Fibroblast of lung (primary cell): Measurements from ENCODE around the gene PSMB5. TPM values are rescaled to one million over a fixed set of nuclear protein-coding genes. Genes with fewer than 3 reads are reported as not detected.

Source experiments
- DNase-seq, 2 donors: peaks; one replicate each; pipeline versions ENCODE4 v3.0.0 to v3.0.0-alpha.2; 2010; ENCODE audit warnings: low read depth in 2 of 2
- H2AFZ ChIP-seq: 2 replicates; pipeline ENCODE4 v1.5.1; 2012; ENCODE audit warnings: low read length, control low read depth, inconsistent platforms
- H3K27ac ChIP-seq: 2 replicates; pipeline ENCODE4 v1.5.1; 2011; ENCODE audit warnings: low read length, control low read depth; ENCODE audit not compliant: insufficient read depth
- H3K27me3 ChIP-seq: 2 replicates; pipeline ENCODE4 v1.5.1; 2011; ENCODE audit warnings: mild to moderate bottlenecking, low read length; ENCODE audit not compliant: control insufficient read depth, insufficient read depth
- H3K36me3 ChIP-seq: 2 replicates; pipeline ENCODE4 v1.5.1; 2011; ENCODE audit warnings: low read length; ENCODE audit not compliant: control insufficient read depth, insufficient read depth
- H3K4me1 ChIP-seq: 2 replicates; pipeline ENCODE4 v1.5.1; 2011; ENCODE audit warnings: low read length; ENCODE audit not compliant: control insufficient read depth, insufficient read depth; ENCODE audit errors: extremely low read depth
- H3K4me2 ChIP-seq: 2 replicates; pipeline ENCODE4 v1.5.1; 2011; ENCODE audit warnings: low read length, control low read depth; ENCODE audit not compliant: insufficient read depth; ENCODE audit errors: extremely low read depth
- H3K4me3 ChIP-seq, 4 experiments: fragments of 200-600 bp in 1 of 4; sonication (generic) in 1 of 4; replicated peaks in 1 of 4; 2 replicates each; pipeline ENCODE4 v1.5.1; 2011 to 2016; ENCODE audit warnings: low read length in 4 of 4, low read depth in 3 of 4, mild to moderate bottlenecking in 3 of 4, control low read depth in 2 of 4, inconsistent platforms in 1 of 4, mixed read lengths in 1 of 4; ENCODE audit not compliant: insufficient read depth in 1 of 4; ENCODE audit errors: control extremely low read depth in 1 of 4
- H3K79me2 ChIP-seq: 2 replicates; pipeline ENCODE4 v1.5.1; 2012; ENCODE audit warnings: mild to moderate bottlenecking, low read length, inconsistent platforms; ENCODE audit not compliant: control insufficient read depth, insufficient read depth
- H3K9ac ChIP-seq: 2 replicates; pipeline ENCODE4 v1.5.1; 2011; ENCODE audit warnings: mild to moderate bottlenecking, low read length, control low read depth; ENCODE audit not compliant: insufficient read depth
- H3K9me3 ChIP-seq: 2 replicates; pipeline ENCODE4 v1.5.1; 2012; ENCODE audit warnings: low read depth, low read length; ENCODE audit not compliant: control insufficient read depth, insufficient read depth
- H4K20me1 ChIP-seq: 2 replicates; pipeline ENCODE4 v1.5.1; 2011; ENCODE audit warnings: low read length; ENCODE audit not compliant: control insufficient read depth, insufficient read depth; ENCODE audit errors: extremely low read depth
- CTCF ChIP-seq, 2 donors: IDR thresholded peaks in 1 of 2; conservative IDR thresholded peaks in 1 of 2; 1 replicate in 1 of 2; 2 replicates in 1 of 2; pipeline ENCODE4 v1.5.1; 2011 to 2012; ENCODE audit warnings: low read length in 2 of 2, control low read depth in 1 of 2, inconsistent platforms in 1 of 2, low read depth in 1 of 2, mild to moderate bottlenecking in 1 of 2
- EZH2 ChIP-seq: IDR thresholded peaks from 2 replicates; pipeline ENCODE4 v1.5.1; 2012; ENCODE audit warnings: low read length, control low read depth, mild to moderate bottlenecking; ENCODE audit errors: missing control alignments
- polyA plus RNA-seq, 2 donors: library from polyadenylated mRNA; depleted of rRNA in 1 of 2; stranded (reverse) in 1 of 2; unstranded in 1 of 2; fragments of >200 nt; gene quantifications; 2 replicates each; pipeline ENCODE4 v1.2.1, GENCODE V29; 2011 to 2012; ENCODE audit warnings: missing spikeins in 1 of 2
- total RNA-seq: library from RNA; depleted of rRNA; stranded (reverse); fragments of >200 nt; gene quantifications from 2 replicates; pipeline ENCODE4 v1.2.1, GENCODE V29; 2014

PSMB5 gene
- total and polyA plus RNA-seq, 2 donors (not counting 1 experiment from before 2014, with no cell fraction given): 166 to 237 TPM

GRCh38 chr14:23045419-23046357 lies 11.0 kb upstream of the PSMB5 start:
- Histone ChIP-seq H2AFZ (no peak overlapping the region), H3K9ac (no peak overlapping the region), H3K9me3 (no peaks in the 10 kb centered on the region), H3K27me3 (no peaks in the 10 kb centered on the region), H3K79me2 (no peaks in the 10 kb centered on the region), H3K4me1 (no peaks in the 10 kb centered on the region), H3K36me3 (no peaks in the 10 kb centered on the region), H3K4me3 (no peak overlapping the region), H4K20me1 (no peaks in the 10 kb centered on the region), H3K4me2 (no peak overlapping the region), H3K27ac (no peak overlapping the region)
- no peak for DNase-seq
- TF ChIP-seq EZH2 (no peak), CTCF (conservative IDR thresholded peaks at IDR 0.05 in 1 of 2, IDR thresholded peaks at IDR 0.05 in 1 of 2; ENCODE audit: low read depth in 1 of 2, low read length in 2 of 2) (no peak)

GRCh38 chr14:23044840-23045239 lies 10.1 kb upstream of the PSMB5 start:
- no peaks in the 10 kb centered on the region for H4K20me1 ChIP-seq
- no peaks in the 10 kb centered on the region for H3K36me3 ChIP-seq
- H3K4me2 ChIP-seq: no peak overlapping the region
- H3K27me3 ChIP-seq: no peaks in the 10 kb centered on the region
- TF ChIP-seq EZH2 (no peak), CTCF (conservative IDR thresholded peaks at IDR 0.05 in 1 of 2, IDR thresholded peaks at IDR 0.05 in 1 of 2; ENCODE audit: low read depth in 1 of 2, low read length in 2 of 2) (no peak)
- H3K4me3 ChIP-seq: no peak overlapping the region
- H3K9me3 ChIP-seq: no peaks in the 10 kb centered on the region
- H3K79me2 ChIP-seq: no peaks in the 10 kb centered on the region
- H3K27ac ChIP-seq: no peak overlapping the region
- no peak overlapping the region for H3K9ac ChIP-seq
- H2AFZ ChIP-seq: no peak overlapping the region
- H3K4me1 ChIP-seq: no peaks in the 10 kb centered on the region
- no peak for DNase-seq

- Histone ChIP-seq H3K9ac (no peak overlapping the region), H3K27me3 (no peaks in the 10 kb centered on the region), H3K36me3 (no peaks in the 10 kb centered on the region), H3K4me3 (no peak overlapping the region), H3K27ac (no peak overlapping the region), H4K20me1 (no peaks in the 10 kb centered on the region), H3K4me1 (no peaks in the 10 kb centered on the region), H2AFZ (no peak overlapping the region), H3K79me2 (no peaks in the 10 kb centered on the region), H3K4me2 (no peak overlapping the region), H3K9me3 (no peaks in the 10 kb centered on the region)
- DNase-seq: no peak
- no peak for TF ChIP-seq CTCF (conservative IDR thresholded peaks at IDR 0.05 in 1 of 2, IDR thresholded peaks at IDR 0.05 in 1 of 2; ENCODE audit: low read depth in 1 of 2, low read length in 2 of 2)
- TF ChIP-seq EZH2: no peak
Measured at GRCh38 chr14:23043754-23044153, 9.1 kb upstream of the PSMB5 start.
